HepG2 (cell line): Measurements from ENCODE around the gene TSNAXIP1. TPM values are rescaled to one million over a fixed set of nuclear protein-coding genes. Genes with fewer than 3 reads are reported as not detected.
A peak's percentile ranks its signal among the peaks of the same experiment; 100 is the strongest.

Source experiments
- KDM3A ChIP-seq: IDR thresholded peaks from 2 replicates; pipeline ENCODE4 v1.6.1; 2018; ENCODE audit warnings: low read depth, missing compliant biosample characterization
- NFRKB ChIP-seq: fragments of 450-650 bp; IDR thresholded peaks from 2 replicates; pipeline ENCODE4 v1.6.1; 2017
- PHF21A ChIP-seq: sonication (generic); formaldehyde crosslinking; IDR thresholded peaks from 2 replicates; pipeline ENCODE4 v1.5.0; 2020; ENCODE audit warnings: mild to moderate bottlenecking, missing genetic modification reagents
- SALL1 ChIP-seq: sonication (generic); formaldehyde crosslinking; IDR thresholded peaks from 2 replicates; pipeline ENCODE4 v1.8.0; 2022; ENCODE audit warnings: mild to moderate bottlenecking, missing genetic modification reagents
- ZNF468 ChIP-seq: sonication (generic); formaldehyde crosslinking; IDR thresholded peaks from 2 replicates; pipeline ENCODE4 v1.8.0; 2022; ENCODE audit warnings: mild to moderate bottlenecking, moderate library complexity, missing genetic modification reagents
- ZSCAN29 ChIP-seq: sonication (generic); formaldehyde crosslinking; conservative IDR thresholded peaks from 2 replicates; pipeline ENCODE4 v1.4.0; 2020; ENCODE audit warnings: mild to moderate bottlenecking, missing genetic modification reagents
- polyA plus RNA-seq, 8 experiments: library from polyadenylated mRNA; depleted of rRNA in 3 of 8; stranded (reverse) in 7 of 8; unstranded in 1 of 8; fragments of >200 nt; fragmentation: Illumina TruSeq in 4 of 8; extraction: Trizol in 4 of 8; gene quantifications; 2 replicates each; pipeline versions ENCODE4 v1.2.1 to v1.2.3, GENCODE V29; 2011 to 2016; ENCODE audit warnings: low read depth in 4 of 8, missing spikeins in 1 of 8, mixed read lengths in 1 of 8; ENCODE audit not compliant: insufficient read depth in 1 of 8
- total RNA-seq, 5 experiments: library from RNA; depleted of rRNA; stranded (reverse); fragments of >200 nt; fragmentation: Illumina TruSeq; extraction: Trizol; gene quantifications; 2 replicates each; pipeline ENCODE4 v1.2.3, GENCODE V29; 2016; ENCODE audit warnings: low read depth in 1 of 5
- TF ChIP-seq, protein P1 (sequence below): sonication (generic); formaldehyde crosslinking; IDR thresholded peaks from 2 replicates; pipeline ENCODE4 v1.9.0; 2022; ENCODE audit warnings: low read depth, missing genetic modification reagents
- TF ChIP-seq, protein P2 (sequence below): fragments of 450-650 bp; IDR thresholded peaks from 2 replicates; pipeline ENCODE4 v1.6.1; 2016
- TF ChIP-seq, protein P3 (sequence below): sonication (generic); formaldehyde crosslinking; IDR thresholded peaks from 2 replicates; pipeline ENCODE4 v1.5.1; 2020; ENCODE audit warnings: missing genetic modification reagents, mild to moderate bottlenecking, borderline replicate concordance
- TF ChIP-seq, protein P4 (sequence below), 2 experiments: sonication (generic) in 1 of 2; formaldehyde crosslinking in 1 of 2; IDR thresholded peaks; 2 replicates each; pipeline versions ENCODE4 v1.6.1 to v1.9.0; 2014 to 2022; ENCODE audit warnings: antibody characterized with exemption in 1 of 2, borderline replicate concordance in 1 of 2, inconsistent platforms in 1 of 2, low read depth in 1 of 2, missing genetic modification reagents in 1 of 2
- TF ChIP-seq, protein P5 (sequence below), 2 experiments: sonication (generic) in 1 of 2; formaldehyde crosslinking in 1 of 2; IDR thresholded peaks; 2 replicates each; pipeline versions ENCODE4 v1.4.0 to v1.6.1; 2016 to 2020; ENCODE audit warnings: borderline replicate concordance in 1 of 2, low read depth in 1 of 2, mild to moderate bottlenecking in 1 of 2, missing genetic modification reagents in 1 of 2

TSNAXIP1 gene
- total and polyA plus RNA-seq, 2 of the 13 experiments (the other 11 are each of a cell fraction or from before 2014, with no cell fraction given) = 0.37 to 0.86 TPM

DNA sequence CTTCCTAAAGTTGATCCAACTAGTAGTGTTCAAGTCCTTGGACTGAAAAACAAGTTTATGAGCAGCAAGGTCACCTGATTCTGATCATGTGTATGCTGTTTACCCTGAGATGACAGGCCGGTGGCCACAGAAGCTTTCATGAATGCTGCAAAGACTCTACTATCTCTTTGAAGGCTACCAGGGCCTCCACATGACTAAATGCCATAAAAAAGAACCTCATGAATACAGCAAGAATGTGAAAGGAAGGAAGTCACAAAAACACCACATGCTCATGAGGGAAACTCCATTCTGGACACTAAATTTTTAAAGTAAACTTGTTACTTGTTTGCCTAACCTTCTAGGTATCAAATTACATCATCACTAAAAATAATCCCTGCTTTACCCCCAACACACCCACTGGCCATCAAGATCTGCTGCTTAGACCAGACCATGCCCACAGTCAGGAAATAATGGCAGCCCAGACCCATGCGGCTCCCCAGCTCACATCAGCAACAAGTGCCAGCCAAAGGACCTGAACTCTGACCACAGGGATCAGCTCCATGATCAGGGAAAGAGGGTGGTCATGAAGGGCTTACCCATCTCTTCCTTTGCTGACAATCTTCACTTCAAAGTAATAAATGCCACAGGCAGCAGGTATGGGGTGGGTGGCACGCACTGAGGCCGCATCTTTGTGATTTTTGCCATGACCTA lies 1.7 kb upstream of the TSNAXIP1 start (continued):
- TF ChIP-seq KDM3A (CRISPR knock-in tag) (no peak), ZNF468 (CRISPR knock-in tag) (no peak), SALL1 (no peak), ZSCAN29 (CRISPR knock-in tag) (no peak), NFRKB (no peak), PHF21A (CRISPR knock-in tag) (peak; percentile 27; the same call in 1 of the 2 replicates)
- TF ChIP-seq, protein P1, sequence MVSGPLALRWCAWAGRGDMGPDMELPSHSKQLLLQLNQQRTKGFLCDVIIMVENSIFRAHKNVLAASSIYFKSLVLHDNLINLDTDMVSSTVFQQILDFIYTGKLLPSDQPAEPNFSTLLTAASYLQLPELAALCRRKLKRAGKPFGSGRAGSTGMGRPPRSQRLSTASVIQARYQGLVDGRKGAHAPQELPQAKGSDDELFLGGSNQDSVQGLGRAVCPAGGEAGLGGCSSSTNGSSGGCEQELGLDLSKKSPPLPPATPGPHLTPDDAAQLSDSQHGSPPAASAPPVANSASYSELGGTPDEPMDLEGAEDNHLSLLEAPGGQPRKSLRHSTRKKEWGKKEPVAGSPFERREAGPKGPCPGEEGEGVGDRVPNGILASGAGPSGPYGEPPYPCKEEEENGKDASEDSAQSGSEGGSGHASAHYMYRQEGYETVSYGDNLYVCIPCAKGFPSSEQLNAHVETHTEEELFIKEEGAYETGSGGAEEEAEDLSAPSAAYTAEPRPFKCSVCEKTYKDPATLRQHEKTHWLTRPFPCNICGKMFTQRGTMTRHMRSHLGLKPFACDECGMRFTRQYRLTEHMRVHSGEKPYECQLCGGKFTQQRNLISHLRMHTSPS (CRISPR knock-in tag) = no peak
- TF ChIP-seq, protein P2, sequence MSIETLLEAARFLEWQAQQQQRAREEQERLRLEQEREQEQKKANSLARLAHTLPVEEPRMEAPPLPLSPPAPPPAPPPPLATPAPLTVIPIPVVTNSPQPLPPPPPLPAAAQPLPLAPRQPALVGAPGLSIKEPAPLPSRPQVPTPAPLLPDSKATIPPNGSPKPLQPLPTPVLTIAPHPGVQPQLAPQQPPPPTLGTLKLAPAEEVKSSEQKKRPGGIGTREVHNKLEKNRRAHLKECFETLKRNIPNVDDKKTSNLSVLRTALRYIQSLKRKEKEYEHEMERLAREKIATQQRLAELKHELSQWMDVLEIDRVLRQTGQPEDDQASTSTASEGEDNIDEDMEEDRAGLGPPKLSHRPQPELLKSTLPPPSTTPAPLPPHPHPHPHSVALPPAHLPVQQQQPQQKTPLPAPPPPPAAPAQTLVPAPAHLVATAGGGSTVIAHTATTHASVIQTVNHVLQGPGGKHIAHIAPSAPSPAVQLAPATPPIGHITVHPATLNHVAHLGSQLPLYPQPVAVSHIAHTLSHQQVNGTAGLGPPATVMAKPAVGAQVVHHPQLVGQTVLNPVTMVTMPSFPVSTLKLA = peak; percentile 51; the same call in 1 of the 2 replicates
- TF ChIP-seq, protein P3, sequence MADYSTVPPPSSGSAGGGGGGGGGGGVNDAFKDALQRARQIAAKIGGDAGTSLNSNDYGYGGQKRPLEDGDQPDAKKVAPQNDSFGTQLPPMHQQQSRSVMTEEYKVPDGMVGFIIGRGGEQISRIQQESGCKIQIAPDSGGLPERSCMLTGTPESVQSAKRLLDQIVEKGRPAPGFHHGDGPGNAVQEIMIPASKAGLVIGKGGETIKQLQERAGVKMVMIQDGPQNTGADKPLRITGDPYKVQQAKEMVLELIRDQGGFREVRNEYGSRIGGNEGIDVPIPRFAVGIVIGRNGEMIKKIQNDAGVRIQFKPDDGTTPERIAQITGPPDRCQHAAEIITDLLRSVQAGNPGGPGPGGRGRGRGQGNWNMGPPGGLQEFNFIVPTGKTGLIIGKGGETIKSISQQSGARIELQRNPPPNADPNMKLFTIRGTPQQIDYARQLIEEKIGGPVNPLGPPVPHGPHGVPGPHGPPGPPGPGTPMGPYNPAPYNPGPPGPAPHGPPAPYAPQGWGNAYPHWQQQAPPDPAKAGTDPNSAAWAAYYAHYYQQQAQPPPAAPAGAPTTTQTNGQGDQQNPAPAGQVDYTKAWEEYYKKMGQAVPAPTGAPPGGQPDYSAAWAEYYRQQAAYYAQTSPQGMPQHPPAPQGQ (CRISPR knock-in tag) = no peak
- TF ChIP-seq, protein P4, sequence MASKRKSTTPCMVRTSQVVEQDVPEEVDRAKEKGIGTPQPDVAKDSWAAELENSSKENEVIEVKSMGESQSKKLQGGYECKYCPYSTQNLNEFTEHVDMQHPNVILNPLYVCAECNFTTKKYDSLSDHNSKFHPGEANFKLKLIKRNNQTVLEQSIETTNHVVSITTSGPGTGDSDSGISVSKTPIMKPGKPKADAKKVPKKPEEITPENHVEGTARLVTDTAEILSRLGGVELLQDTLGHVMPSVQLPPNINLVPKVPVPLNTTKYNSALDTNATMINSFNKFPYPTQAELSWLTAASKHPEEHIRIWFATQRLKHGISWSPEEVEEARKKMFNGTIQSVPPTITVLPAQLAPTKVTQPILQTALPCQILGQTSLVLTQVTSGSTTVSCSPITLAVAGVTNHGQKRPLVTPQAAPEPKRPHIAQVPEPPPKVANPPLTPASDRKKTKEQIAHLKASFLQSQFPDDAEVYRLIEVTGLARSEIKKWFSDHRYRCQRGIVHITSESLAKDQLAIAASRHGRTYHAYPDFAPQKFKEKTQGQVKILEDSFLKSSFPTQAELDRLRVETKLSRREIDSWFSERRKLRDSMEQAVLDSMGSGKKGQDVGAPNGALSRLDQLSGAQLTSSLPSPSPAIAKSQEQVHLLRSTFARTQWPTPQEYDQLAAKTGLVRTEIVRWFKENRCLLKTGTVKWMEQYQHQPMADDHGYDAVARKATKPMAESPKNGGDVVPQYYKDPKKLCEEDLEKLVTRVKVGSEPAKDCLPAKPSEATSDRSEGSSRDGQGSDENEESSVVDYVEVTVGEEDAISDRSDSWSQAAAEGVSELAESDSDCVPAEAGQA (IDR thresholded peaks at IDR 0.05; ENCODE audit: low read depth) = no peak
- TF ChIP-seq, protein P4 (CRISPR knock-in tag; IDR thresholded peaks at IDR 0.05; ENCODE audit: borderline replicate concordance) = no peak
- TF ChIP-seq, protein P5, sequence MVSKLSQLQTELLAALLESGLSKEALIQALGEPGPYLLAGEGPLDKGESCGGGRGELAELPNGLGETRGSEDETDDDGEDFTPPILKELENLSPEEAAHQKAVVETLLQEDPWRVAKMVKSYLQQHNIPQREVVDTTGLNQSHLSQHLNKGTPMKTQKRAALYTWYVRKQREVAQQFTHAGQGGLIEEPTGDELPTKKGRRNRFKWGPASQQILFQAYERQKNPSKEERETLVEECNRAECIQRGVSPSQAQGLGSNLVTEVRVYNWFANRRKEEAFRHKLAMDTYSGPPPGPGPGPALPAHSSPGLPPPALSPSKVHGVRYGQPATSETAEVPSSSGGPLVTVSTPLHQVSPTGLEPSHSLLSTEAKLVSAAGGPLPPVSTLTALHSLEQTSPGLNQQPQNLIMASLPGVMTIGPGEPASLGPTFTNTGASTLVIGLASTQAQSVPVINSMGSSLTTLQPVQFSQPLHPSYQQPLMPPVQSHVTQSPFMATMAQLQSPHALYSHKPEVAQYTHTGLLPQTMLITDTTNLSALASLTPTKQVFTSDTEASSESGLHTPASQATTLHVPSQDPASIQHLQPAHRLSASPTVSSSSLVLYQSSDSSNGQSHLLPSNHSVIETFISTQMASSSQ (IDR thresholded peaks at IDR 0.05; ENCODE audit: low read depth) = no peak
- TF ChIP-seq, protein P5 (CRISPR knock-in tag; IDR thresholded peaks at IDR 0.05; ENCODE audit: borderline replicate concordance) = no peak
